ENCODE data around the gene ALK.

The ALK gene

DNA sequence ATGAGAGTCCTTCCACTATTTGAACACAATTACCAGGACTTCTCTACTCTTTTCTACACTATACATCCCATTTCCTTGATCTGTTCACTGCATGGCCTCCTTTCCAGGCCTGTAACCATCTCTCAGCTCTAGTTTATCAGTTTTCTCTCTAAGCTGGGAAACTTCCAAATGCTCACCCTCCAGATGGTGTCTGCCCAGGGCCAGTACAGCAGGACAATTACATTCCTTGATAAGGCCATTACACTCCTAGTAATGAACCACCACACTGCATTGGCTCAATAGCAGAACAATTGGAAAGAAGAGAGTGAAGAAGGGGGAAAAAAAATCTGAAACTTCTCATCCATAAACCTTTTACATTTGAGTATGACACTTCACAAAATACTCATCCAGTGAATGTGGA is 359.1 kb downstream of the ALK start:
- no peak for DNase-seq (ENCODE audit: low read depth, low spot score)
- H3K27ac ChIP-seq, result no peak overlapping the region

DNA sequence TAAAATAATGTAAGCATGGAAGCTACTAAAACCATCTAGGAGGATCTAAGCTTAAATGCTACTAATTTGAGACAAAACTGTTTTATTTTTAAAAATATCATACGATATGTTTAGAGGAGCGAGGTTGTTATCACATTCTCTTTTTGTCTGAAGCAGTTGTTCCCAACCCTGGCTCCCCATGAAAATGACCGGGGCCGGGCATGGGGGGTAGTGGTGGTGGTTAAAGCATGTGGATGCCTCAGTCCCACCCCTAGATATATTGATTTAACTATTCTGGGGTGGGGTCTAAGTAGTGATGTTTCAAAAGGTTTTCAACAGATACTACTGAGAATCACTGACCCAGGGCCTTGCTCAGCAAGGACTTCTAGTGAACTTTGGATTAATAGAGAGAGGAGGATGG is 359.8 kb downstream of the ALK start:
- H3K27ac ChIP-seq, result no peak overlapping the region
- no peak for DNase-seq (ENCODE audit: low read depth, low spot score)

DNA sequence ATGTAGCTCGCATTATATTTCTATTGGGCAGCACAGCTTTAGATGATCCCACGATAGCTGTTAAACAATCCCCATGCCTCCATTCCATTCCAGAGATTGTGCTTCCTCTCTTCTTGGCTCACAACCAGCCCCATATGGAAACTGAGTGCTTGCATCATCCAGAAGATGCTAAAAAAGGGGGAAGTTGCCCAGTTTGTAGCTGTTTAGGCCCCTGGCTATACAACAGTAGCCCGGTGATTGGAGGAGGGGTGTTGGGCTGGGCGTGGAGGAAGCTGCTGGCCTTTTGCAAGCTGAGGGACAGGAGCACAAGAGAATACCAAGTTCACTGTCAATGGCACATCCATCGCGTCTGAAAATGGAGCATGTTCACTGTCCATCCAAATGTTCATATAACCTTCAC is 360.2 kb downstream of the ALK start:
- no peak for DNase-seq (ENCODE audit: low read depth, low spot score)
- H3K27ac ChIP-seq, result no peak overlapping the region

DNA sequence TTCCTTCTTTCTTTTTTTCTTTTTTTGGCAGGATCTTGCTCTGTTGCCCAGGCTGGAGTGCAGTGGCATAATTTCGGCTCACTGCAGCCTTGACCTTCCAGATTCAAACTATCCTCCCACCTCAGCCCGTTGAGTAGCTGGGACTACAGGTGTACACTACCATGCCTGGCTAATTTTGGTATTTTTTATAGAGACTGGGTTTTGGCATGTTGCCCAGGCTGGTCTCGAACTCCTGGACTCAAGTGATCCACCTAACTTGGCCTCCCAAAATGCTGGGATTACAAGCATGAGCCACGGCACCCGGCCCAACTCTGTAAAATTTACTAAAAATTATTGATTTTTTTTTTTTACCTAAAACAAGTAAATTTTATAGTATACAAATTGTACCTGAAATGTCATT is 360.8 kb downstream of the ALK start:
- no peak for DNase-seq (ENCODE audit: low read depth, low spot score)
- H3K27ac ChIP-seq, result no peak overlapping the region

DNA sequence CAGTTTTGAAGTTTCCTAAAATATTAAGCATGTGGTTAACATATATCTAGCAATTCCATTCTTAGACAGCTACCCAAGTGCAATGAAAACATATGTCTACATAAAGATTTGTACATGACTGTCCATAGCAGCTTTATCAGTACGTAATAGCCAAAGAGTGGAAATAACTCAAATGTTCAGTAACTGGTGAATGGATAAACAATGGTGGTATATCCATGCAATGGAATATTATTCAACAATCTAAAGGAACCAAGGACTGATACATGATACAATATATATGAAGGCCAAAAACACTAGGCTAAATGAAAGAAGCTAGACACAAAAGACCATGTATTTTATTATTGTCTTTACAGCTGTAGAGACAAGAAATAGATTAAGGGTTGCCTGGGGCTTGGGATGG is 361.4 kb downstream of the ALK start:
- H3K27ac ChIP-seq, result no peak overlapping the region
- DNase-seq (ENCODE audit: low read depth, low spot score), result no peak

DNA sequence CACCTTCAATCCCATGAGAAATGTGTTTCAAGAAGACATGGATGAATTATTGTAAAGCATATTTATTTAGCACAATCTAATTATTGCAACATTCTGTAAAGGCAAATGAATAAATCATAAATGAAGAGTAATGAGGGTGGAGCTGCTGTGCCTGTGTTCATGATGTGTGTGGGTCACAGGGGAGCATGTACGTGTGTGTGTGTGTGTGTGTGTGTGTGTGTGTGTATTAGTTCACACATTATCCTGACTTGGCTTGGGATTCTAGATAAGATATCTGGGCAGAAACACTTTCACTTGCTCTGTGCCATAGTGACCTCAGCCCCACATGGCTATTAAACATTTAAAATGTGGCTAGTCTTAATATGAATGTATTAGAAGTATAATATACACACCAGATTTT is 361.8 kb downstream of the ALK start:
- H3K27ac ChIP-seq, result no peak overlapping the region
- DNase-seq (ENCODE audit: low read depth, low spot score), result no peak

DNA sequence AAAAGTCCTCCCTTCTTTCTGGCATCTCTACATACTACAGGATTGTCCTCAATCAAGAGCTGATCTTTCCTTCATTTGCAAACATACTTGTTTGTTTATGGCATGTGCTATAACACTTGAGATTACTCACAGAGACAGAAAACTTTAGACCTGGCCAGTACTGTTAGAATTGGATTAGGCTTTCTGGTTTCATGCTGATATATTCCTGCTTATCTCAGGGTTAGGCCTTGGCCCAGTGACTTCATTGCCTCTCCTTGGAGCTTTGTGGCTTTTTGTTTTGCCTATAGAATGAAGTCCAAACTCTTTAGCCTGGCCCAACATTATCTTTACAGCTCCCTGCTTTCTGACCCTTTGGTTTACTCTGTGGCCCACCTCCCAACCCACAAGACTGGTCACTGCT is 363.3 kb downstream of the ALK start:
- no peak overlapping the region for H3K27ac ChIP-seq

DNA sequence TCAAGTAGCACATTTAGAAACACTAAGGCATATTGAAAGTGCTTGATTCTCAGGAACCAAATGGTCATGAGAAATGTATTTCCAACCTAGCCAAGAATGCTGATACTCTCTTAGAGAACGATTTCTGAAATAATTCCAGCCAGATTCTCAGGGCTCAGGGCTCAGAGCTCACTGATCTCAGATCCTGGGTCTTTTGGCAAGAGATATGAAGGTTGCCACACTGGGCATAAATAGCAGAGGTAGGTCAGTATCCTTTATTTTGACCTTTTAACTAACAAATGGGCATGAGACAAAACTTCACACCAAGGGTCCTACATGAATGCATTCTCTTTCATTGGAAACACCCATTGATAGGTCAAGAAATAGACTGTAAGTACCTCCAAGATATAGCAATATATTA is 364.1 kb downstream of the ALK start:
- DNase-seq (ENCODE audit: low read depth, low spot score), result no peak
- H3K27ac ChIP-seq, result no peak overlapping the region

More for the DNA sequence above, 363.3 kb downstream of the ALK start:
- no peak for DNase-seq (ENCODE audit: low read depth, low spot score)

DNA sequence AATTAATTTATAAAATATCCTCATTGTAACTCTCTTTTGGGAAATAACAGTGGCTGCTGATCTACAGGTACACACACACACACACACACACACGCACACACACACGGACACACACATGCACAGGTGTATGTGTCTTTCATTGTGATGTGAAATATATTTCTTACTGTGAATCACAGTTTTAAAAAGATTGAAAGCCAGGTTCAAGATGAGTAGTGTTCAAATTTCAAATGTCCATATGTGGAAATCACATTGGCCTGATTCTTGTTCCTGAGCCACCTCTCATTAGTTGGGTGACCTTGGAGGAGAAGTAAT is 372.4 kb downstream of the ALK start:
- DNase-seq (ENCODE audit: low read depth, low spot score), result no peak
- H3K27ac ChIP-seq, result no peak overlapping the region

DNA sequence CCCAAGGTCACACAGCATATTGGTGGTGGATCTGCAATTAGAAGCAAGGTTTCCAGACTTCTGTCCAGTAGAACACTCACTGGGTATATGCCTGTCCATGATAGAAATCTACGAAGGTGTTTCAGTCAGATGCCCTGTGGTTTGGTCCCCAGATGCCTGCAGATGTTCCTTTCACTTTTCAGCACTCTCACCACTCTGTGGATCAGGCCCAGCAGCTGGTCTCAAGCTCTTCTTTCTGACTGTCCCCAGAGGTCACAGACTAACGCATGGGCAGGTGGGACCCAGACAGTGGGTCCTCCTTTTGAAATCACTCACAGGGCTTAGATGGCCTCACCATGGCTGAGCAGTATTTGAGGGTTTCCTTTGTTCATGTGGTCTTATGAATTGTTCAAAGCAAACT is 376.5 kb downstream of the ALK start:
- H3K27ac ChIP-seq, result no peak overlapping the region
- DNase-seq (ENCODE audit: low read depth, low spot score), result no peak

DNA sequence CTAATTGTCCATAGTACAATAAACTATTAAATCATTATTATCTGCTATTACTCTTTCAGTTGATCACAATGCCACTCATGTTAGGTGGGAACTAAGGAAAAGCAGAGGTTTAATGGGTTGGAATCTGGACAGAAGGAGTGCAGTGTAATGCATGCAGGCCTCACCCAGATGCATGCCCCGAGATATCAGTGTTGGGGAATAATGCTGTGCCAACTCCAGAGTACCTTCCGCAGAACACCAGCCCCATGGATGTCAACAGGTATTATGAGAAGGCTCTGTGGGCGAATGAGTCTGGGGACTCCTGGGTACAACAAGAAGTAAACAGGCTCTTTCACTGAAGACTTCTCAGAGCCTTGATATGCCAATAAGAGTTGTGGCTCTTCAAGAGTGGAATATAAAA is 377.4 kb downstream of the ALK start:
- DNase-seq (ENCODE audit: low read depth, low spot score), result no peak
- no peak overlapping the region for H3K27ac ChIP-seq

DNA sequence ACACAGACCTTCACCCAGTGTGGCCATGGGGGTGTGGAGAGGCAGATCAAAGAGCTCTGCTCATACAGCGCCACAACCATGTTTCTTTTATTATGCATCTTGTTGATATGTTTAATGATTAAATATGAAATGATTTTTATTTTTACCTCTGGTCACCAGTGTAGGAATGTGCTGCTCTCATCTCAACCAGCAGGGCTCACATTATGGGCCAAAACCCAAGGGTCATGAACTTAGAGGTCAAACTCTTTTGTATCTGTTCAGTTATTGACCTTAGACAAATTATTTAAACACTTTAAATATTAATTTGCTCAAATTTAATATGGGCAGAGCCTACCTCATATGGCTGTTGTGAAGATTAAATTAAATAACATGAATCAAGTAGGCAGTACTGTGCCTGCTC is 386.2 kb downstream of the ALK start:
- DNase-seq (ENCODE audit: low read depth, low spot score), result no peak
- H3K27ac ChIP-seq, result no peak overlapping the region

DNA sequence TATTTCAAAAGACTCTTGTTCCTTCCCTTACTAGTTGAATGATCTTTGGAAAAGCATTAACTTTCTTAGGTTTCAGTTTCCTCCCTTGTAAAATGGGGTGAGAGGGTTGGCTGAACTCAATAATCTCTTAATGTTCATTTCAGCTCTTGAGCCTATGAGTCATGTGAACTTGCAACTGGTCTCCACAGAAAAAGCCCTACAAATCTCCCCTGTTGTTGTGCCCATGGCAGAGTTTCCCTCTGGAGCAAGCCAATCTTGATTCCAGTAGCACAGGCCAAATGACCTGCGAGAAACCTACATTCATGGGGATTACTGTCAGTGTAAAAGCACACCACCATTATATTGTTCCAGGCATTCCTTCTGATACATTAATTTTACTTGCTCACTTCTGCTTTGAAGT is 388.9 kb downstream of the ALK start:
- no peak for DNase-seq (ENCODE audit: low read depth, low spot score)
- H3K27ac ChIP-seq, result no peak overlapping the region

DNA sequence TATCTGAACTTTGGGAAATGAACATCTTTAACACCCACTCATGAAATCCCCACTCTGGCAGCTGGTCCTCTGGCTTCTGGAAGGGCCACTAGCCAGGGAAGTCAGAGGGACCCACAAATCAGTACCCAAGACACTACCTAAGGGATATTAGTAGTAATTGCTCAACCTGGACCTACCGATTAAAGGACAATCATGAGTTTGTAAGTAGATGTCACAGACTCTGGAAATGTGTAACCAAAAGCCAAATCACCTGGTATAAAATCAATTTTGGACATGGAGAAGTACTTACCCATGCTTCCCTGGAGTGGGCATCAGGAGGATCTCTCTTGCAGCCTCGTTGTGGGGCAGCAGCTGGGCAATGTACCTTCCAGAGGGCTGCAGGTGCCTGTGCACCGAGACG is 389.8 kb downstream of the ALK start:
- no peak overlapping the region for H3K27ac ChIP-seq
- no peak for DNase-seq (ENCODE audit: low read depth, low spot score)

DNA sequence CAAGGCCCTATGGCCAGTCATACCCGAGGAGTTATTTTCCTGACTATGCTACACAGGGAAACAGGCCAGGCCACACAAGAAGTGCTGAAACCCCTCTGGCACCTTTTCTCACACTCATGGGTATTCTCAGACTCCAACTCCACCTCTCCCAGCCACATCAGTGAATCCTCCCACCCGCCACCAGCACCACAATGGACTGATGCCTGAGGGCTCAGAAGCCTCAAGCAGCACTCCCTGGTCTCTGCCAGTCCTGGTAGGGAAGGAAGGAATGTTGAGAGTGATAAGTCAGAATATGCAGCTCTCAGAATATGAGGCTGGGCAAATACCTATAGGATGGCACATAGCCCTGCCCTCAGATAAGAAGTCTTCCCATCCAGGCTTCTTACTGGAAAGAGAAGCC is 391.1 kb downstream of the ALK start:
- no peak for DNase-seq (ENCODE audit: low read depth, low spot score)

DNA sequence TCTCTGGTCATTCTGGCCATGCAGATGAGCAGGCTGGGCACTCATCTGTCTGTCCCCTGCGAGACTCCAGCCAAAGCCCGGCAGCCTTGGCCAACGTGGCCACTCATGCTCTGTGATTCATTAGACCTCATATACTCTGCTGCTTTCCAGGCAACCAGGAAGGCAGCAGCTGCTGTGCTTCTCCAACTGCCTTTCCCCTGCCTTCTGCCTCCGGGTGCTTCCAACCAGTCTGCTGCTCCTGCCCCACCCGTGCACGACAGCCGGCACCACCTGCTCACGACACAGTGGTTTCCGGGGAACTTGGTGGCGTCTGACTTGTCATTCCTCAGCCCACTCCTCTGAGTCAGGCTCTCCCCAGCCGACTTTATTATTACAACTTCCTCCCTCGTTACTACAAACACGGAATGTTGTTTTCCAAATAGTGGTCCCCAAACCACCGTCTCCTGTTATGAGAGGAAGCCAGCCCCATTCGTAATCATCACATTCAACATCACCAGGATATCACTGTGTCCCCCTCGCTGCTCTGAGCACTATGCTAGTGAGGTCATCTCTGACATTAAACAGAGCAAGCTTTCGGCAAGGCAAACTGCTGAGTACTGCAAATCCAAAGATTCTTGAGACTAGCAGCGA is 392.4 kb downstream of the ALK start:
- H3K27ac ChIP-seq, result no peak overlapping the region
- DNase-seq (ENCODE audit: low read depth, low spot score), result no peak

More for the DNA sequence above, 391.1 kb downstream of the ALK start:
- H3K27ac ChIP-seq, result no peak overlapping the region

DNA sequence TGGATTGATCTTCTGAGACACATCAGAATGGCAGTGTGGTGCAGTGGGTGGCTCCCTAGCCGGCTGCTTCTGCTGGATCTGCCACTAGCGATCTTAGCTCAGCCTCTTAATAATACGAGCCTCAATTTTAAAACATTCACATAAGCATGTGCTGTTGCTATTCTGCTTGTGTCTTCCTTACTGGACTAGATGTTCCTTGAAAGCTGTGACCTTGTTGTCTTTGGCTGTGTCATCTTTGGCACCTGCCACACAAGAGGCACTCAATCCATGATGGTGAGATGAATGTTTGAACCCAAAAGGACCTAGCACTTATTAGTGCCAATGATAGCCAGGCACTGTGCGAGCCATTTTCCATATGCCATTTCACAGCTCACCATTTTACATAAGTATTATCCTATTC is 393.0 kb downstream of the ALK start:
- no peak overlapping the region for H3K27ac ChIP-seq
- no peak for DNase-seq (ENCODE audit: low read depth, low spot score)

DNA sequence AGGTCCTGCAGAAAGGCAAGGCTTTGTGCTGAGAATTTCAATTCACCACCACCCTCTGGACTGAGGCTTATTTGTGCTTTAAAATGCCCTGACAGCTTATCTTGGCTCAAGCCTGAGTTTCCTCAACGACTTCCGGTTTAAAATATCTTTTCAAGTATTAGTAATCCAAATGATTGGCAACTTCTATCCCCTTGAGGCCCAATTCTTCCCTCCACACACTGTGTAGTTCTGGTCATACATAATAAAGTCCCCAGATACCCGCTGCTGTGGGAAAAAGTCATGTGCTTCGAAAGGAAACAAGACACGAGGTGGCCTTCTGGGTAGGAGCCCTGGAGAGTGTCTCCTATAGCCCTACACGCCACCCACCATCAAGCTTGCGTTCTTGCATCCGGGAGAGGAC is 393.4 kb downstream of the ALK start:
- H3K27ac ChIP-seq, result no peak overlapping the region
- no peak for DNase-seq (ENCODE audit: low read depth, low spot score)

DNA sequence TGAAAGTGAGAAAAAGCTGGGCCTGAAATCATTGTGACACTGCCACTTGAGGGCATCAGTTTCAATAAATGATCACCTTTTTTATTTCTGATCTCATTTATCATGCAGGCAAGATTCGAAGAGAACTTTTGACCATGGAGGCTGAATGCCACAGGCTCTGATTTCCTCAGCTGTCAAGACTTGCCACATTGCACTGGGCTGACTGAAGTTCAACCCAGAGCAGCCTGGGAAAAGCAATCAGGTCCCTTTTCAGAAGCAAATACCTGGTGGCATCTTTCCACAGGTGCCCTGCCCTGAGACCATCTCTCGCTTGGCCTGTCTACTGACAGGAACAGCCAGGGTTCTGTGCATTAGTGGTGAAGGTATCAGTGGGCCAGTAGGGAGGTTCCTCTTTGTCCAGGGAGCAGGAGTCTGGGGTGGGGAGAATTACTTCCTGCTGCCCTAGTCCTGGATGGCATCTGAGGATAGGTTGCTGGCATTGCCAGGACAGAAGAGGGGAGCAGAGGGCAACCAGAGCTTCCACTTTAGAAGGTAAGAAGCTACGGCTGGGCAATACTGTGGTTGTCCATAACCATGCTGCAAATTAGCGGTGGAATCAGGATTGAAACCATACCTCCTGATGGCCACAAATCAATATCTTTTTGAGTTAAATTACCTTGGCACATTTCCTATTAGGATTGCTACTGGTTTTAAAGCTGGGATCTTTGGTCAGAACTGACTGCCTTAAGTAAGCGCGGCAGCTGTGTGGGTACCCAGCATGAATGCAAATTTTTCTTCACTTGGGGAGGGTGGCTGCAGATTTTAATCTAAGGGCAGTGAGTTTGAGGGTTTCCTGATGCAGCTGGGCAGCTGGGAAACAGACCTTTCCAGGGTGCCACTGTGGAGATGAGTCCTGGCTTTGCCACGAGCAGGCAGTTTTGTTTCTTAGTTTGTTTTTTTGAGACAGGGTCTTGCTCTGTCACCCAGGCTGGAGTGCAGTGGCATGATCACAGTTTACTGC is 394.5 kb downstream of the ALK start:
- no peak for DNase-seq (ENCODE audit: low read depth, low spot score)

DNA sequence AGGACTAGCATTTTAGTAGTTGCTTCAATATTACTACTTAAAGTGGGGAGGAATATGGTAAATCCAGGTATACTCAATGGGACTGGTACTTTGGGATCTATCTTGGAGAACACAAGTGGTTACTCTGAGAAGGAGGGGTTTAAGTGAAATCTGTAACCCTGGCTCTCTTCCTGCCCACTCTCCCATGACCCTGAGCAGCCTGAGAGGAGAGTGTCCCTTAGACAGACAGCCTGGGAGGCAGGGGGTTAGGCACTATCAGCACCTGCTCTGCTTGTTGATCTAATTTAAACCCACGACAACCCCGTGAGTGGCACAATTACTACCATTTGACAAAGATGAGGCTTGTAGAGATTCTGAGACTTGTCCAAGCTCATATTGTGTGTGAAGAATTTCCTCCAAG is 395.5 kb downstream of the ALK start:
- DNase-seq (ENCODE audit: low read depth, low spot score), result no peak
- H3K27ac ChIP-seq, result no peak overlapping the region

More for the DNA sequence above, 394.5 kb downstream of the ALK start:
- H3K27ac ChIP-seq, result no peak overlapping the region

DNA sequence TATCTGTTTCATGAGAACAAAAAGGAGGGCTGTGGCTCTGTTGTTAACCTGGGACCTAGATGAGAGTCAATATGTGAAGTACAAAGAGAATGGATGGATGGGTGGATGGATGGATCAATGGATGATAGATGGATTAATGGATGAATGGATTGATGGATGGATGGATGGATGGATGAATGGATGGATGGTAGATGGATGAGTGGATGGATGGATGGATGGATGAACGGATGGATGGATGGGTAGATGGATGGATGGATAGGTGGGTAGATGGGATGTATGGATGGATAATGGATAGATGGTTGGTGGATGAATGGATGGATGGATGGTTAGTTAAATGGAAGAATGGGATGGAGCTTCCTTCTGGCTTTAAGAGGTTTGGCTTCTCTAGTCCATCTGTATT is 396.7 kb downstream of the ALK start:
- no peak for DNase-seq (ENCODE audit: low read depth, low spot score)
- no peak overlapping the region for H3K27ac ChIP-seq
